GM12872 (cell line): Measurements from ENCODE around the gene CGREF1.

Source experiments
- TF ChIP-seq, protein P1 (sequence below): IDR thresholded peaks from 3 replicates; pipeline ENCODE4 v1.5.1; 2011; ENCODE audit warnings: low read depth, mild to moderate bottlenecking, low read length, moderate library complexity; ENCODE audit not compliant: insufficient read depth

Gene CGREF1

DNA sequence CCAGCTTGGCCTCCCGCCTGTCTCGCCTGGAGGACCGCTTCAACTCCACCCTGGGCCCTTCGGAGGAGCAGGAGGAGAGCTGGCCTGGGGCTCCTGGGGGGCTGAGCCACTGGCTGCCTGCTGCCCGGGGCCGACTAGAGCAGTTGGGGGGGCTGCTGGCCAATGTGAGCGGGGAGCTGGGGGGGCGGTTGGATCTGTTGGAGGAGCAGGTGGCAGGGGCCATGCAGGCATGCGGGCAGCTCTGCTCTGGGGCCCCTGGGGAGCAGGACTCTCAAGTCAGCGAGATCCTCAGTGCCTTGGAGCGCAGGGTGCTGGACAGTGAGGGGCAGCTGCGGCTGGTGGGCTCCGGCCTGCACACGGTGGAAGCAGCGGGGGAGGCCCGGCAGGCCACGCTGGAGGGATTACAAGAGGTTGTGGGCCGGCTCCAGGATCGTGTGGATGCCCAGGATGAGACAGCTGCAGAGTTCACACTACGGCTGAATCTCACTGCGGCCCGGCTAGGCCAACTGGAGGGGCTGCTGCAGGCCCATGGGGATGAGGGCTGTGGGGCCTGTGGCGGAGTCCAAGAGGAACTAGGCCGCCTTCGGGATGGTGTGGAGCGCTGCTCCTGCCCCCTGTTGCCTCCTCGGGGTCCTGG lies 36.0 kb downstream of the CGREF1 start:
- TF ChIP-seq, protein P1, sequence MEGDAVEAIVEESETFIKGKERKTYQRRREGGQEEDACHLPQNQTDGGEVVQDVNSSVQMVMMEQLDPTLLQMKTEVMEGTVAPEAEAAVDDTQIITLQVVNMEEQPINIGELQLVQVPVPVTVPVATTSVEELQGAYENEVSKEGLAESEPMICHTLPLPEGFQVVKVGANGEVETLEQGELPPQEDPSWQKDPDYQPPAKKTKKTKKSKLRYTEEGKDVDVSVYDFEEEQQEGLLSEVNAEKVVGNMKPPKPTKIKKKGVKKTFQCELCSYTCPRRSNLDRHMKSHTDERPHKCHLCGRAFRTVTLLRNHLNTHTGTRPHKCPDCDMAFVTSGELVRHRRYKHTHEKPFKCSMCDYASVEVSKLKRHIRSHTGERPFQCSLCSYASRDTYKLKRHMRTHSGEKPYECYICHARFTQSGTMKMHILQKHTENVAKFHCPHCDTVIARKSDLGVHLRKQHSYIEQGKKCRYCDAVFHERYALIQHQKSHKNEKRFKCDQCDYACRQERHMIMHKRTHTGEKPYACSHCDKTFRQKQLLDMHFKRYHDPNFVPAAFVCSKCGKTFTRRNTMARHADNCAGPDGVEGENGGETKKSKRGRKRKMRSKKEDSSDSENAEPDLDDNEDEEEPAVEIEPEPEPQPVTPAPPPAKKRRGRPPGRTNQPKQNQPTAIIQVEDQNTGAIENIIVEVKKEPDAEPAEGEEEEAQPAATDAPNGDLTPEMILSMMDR: no peak

DNA sequence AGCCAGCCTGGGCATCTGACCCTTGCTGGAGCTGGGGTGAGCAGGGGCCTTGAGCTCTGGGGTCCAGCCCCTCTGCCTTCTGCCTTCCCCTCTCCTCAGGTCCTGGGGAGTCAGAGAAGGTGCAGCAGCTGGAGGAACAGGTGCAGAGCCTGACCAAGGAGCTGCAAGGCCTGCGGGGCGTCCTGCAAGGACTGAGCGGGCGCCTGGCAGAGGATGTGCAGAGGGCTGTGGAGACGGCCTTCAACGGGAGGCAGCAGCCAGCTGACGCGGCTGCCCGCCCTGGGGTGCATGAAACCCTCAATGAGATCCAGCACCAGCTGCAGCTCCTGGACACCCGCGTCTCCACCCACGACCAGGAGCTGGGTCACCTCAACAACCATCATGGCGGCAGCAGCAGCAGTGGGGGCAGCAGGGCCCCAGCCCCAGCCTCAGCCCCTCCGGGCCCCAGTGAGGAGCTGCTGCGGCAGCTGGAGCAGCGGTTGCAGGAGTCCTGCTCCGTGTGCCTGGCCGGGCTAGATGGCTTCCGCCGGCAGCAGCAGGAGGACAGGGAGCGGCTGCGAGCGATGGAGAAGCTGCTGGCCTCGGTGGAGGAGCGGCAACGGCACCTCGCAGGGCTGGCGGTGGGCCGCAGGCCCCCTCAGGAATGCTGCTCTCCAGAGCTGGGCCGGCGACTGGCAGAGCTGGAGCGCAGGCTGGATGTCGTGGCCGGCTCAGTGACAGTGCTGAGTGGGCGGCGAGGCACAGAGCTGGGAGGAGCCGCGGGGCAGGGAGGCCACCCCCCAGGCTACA lies 36.8 kb downstream of the CGREF1 start:
- TF ChIP-seq, protein P1: no peak

DNA sequence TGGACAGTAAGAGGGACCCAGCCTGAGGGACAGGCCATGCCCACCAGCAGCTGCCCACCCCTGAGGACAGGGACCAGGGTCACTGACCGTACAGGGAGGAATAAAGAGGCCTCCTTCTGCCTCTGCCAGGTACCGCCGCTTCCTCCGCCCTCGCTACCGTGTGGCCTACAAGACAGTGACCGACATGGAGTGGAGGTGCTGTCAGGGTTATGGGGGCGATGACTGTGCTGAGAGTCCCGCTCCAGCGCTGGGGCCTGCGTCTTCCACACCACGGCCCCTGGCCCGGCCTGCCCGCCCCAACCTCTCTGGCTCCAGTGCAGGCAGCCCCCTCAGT lies 38.4 kb downstream of the CGREF1 start:
- TF ChIP-seq, protein P1: no peak

DNA sequence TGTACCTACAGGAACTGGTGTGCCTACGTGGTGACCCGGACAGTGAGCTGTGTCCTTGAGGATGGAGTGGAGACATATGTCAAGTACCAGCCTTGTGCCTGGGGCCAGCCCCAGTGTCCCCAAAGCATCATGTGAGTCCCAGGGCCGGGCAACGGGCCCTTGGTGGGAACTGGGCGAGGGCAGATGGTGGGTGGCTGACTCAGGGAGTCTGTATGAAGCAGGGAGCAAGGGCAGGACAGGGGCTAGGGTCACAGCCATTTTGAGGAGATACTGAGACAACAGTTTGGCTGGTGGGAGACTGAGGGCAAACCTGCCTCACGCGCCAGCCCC lies 38.8 kb downstream of the CGREF1 start:
- TF ChIP-seq, protein P1: no peak

DNA sequence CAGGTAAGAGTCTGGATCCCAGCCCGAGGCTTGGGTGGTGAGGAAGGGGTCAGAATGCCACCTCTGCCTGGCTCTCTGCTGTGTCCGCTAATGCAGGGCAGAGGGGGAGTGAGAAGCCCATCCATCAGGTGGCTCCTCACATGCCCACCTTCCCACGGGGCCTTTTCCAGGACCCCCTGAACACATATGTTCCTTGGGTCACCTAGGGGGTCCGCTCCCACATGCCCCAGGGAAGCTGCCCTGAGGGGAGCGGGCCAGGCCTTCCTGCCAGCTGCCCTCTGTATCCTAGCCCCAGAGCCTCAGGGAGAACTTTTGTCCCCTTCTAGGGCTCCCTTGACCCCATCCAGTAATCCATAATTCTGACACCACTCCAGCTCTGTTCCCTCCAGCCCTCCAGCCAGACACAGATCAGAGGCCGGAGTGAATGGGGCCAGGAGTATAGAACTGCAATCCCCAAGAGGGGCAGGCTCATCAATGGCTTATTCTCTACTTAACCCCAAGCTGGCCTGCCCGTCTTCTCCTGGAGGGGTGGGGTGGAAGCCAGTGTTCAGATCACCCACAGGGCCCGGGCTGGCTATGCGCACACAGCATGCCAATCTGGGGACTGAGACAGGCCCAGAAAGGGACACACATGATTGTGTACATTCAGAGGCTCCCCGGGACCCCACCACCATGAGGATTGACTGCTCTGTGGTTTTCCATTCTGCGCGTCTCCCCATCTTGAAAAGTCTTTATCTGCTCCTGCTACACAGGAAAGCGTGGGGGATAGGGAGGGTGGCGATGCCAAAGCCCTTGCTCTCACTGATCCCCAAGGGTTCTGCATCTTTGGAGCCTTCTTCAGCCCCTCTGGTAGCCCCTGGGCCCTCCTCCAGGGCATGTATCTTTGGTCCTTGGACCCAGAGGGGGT lies 39.4 kb downstream of the CGREF1 start:
- TF ChIP-seq, protein P1: no peak

DNA sequence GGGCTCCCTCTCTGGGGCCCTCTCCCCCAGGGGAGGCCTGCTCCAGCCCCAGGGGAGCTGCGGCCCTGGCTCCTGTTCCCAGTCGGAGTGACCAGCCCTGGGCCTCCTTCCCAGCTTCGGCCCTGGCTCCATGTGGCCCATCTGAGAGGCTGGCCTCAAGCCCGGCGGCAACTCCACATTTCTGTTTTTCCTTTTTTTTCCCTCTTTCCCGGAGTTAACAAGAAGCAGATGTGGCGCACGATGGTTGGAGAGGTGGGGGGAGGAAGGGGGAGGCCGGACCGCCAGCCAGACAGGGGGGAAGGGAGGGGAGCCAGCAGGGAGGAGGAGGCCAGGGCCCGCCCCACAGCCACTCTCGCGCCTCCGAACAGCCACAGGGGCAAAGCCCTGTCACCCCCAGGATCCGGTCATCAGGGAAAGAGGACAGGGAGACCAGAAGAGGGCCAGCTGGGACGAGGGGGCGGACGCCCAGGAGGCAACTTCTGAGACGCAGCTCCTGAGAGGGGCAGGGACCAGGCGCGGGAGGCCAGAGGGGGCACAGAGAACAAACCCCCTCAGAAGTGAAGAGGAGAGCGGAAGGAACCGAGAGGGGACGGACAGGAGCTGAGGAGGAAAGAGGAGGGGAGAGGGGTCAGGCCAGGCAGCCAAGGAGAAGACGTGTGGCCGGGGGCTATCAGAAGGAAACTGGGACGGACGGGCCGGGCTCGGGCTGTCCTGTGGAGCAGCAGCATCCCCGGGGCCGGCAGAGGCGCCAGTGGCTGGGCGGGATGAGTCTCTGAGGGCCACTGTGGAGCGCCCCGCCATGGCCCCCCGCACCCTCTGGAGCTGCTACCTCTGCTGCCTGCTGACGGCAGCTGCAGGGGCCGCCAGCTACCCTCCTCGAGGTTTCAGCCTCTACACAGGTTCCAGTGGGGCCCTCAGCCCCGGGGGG lies 40.4 kb downstream of the CGREF1 start, which contains the start of gene EMILIN1:
Gene EMILIN1, plus strand, starts transcription at position 349 of the 928 bp plus-strand sequence. Its CDS starts 451 bp downstream, at position 800.
- TF ChIP-seq, protein P1: no peak

DNA sequence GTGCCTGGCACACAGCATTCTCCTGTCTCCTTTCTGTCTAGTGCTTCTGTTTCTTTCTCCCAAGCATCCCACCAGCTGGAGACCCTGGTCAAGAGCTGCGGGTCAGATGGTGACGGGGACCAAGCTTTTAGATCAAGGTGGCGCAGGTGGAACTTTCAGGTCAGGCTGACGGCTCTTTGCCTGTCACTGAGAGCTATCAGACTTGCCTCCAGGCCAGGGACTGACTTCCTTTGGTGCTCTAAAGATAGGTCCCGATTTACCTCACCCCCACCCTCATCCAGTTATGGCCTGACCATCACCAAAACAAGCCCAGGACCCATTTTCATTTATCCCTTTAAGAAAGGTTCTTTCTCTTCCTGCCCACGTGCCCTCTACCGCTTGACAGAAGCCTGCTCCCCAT lies 41.7 kb downstream of the CGREF1 start:
- TF ChIP-seq, protein P1: no peak
